ENCODE results near the gene KDM7A.

DNA sequence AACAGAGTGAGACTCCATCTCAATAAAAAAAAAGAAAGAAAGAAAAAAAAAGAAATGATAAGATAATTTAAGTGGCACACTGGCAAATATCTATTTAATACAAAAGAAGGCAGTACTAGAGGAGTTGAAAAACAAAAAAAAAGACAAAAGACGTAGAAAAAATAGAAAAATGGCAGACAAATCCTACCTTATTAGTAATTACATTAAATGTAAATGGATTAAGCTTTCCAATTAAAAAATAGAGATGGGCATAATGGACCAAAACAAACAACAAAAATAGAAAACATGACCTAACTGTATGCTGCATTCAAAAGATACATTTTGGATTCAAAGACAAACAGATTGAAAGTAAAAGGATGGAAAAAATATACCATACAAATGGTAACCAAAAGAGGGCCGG lies 108.8 kb downstream of the KDM7A start:
- no peak for TF ChIP-seq BHLHE40 (IDR thresholded peaks at IDR 0.05; ENCODE audit: borderline replicate concordance)
- no peak for TF ChIP-seq FOXA1 (IDR thresholded peaks at IDR 0.05)
- TF ChIP-seq FOXM1 (IDR thresholded peaks at IDR 0.05; ENCODE audit: borderline replicate concordance), result no peak
- no peak for TF ChIP-seq ELF4 (IDR thresholded peaks at IDR 0.05)
- TF ChIP-seq SP1 (IDR thresholded peaks at IDR 0.05), result no peak
- TF ChIP-seq SUZ12 (IDR thresholded peaks at IDR 0.05), result no peak
